Stimulated activated naive CD8-positive, alpha-beta T cell treated with anti-CD3 and anti-CD28 coated beads, Interleukin-15, amount 100 ng/mL, for 72 hours (primary cell): ENCODE results near the gene MTHFD1L.

Experiments used
- ATAC-seq: fragments of 150-1000 bp; cut with Tn5 transposase; 2 replicates; pipeline ENCODE4 v1.10.0; 2021; ENCODE audit warnings: mild to moderate bottlenecking, moderate library complexity
- DNase-seq, 2 donors: peaks; one replicate each; pipeline ENCODE4 v3.0.0; 2021 to 2022
- H3K27ac Mint-ChIP-seq, 2 donors: one replicate each; pipeline ENCODE4 v1.8.0; 2022; ENCODE audit warnings: mild to moderate bottlenecking in 2 of 2, mixed read lengths in 2 of 2, moderate library complexity in 2 of 2
- H3K27me3 Mint-ChIP-seq: one replicate; pipeline ENCODE4 v1.8.0; 2022; ENCODE audit warnings: mixed read lengths
- H3K4me1 Mint-ChIP-seq: one replicate; pipeline ENCODE4 v1.8.0; 2022; ENCODE audit warnings: mild to moderate bottlenecking, mixed read lengths
- H3K4me3 Mint-ChIP-seq, 2 donors: one replicate each; pipeline ENCODE4 v1.8.0; 2022; ENCODE audit warnings: mild to moderate bottlenecking in 2 of 2, mixed read lengths in 2 of 2, moderate library complexity in 1 of 2
- H3K9me3 Mint-ChIP-seq, 2 donors: one replicate each; pipeline ENCODE4 v1.8.0; 2022; ENCODE audit warnings: mixed read lengths in 2 of 2

The MTHFD1L gene

GRCh38 chr6:150931405-150931804 lies 65.9 kb downstream of the MTHFD1L start:
- no peaks in the 10 kb centered on the region for H3K9me3 Mint-ChIP-seq
- no peaks in the 10 kb centered on the region for H3K27me3 Mint-ChIP-seq
- no peak overlapping the region for H3K4me3 Mint-ChIP-seq
- H3K27ac Mint-ChIP-seq, result no peak overlapping the region
- DNase-seq (no peak), ATAC-seq (no peak)
- H3K4me1 Mint-ChIP-seq, result no peaks in the 10 kb centered on the region

- Mint-ChIP-seq H3K27ac (no peak overlapping the region), H3K4me3 (no peak overlapping the region), H3K27me3 (no peaks in the 10 kb centered on the region), H3K9me3 (no peaks in the 10 kb centered on the region), H3K4me1 (no peaks in the 10 kb centered on the region)
- no peak for DNase-seq
- no peak for ATAC-seq
Observed at GRCh38 chr6:150932996-150933395, 67.5 kb downstream of the MTHFD1L start.

GRCh38 chr6:150934380-150934779 lies 68.9 kb downstream of the MTHFD1L start:
- Mint-ChIP-seq H3K4me3 (no peak overlapping the region), H3K4me1 (no peaks in the 10 kb centered on the region), H3K9me3 (no peaks in the 10 kb centered on the region), H3K27ac (no peak overlapping the region), H3K27me3 (no peaks in the 10 kb centered on the region)
- ATAC-seq (no peak), DNase-seq (no peak)

DNA sequence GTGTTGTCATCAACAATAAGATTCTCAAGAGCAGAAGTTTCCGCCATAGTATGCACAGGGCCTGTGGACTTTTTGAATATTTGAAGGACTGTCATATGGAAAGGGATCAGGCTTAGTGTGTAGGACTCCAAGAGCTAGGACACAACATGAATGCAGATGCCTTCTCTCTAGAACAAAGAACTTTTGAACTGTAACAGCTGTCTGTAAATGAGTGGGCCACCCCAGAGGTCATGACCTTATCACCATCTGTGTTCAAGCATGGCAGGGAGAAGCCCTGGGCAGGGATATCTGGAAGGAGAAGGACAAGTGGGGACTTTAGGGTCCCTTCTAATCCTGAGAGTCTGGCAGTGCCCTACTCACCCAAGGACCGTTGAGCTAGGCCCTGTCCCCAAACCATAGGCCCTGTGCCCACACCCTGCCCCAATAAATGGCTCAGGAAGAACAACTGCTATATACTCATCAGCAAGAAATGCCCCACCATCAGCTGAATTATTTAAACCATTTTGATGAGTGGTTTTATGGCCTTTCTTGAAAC lies 70.6 kb downstream of the MTHFD1L start:
- DNase-seq (no peak), ATAC-seq (no peak)
- no peak overlapping the region for H3K4me3 Mint-ChIP-seq
- no peaks in the 10 kb centered on the region for H3K27me3 Mint-ChIP-seq
- no peaks in the 10 kb centered on the region for H3K9me3 Mint-ChIP-seq
- no peak overlapping the region for H3K27ac Mint-ChIP-seq
- H3K4me1 Mint-ChIP-seq, result no peaks in the 10 kb centered on the region

- Mint-ChIP-seq H3K4me1 (no peaks in the 10 kb centered on the region), H3K27ac (peak overlapping the region in 1 of 2 donors; percentile 59), H3K9me3 (no peaks in the 10 kb centered on the region), H3K4me3 (no peak overlapping the region), H3K27me3 (no peaks in the 10 kb centered on the region)
- no peak for ATAC-seq
- DNase-seq, result no peak
Observed at GRCh38 chr6:150937132-150937906, 71.8 kb downstream of the MTHFD1L start.

GRCh38 chr6:150939399-150939798 lies 73.9 kb downstream of the MTHFD1L start:
- Mint-ChIP-seq H3K4me3 (no peak overlapping the region), H3K9me3 (no peaks in the 10 kb centered on the region), H3K27me3 (no peaks in the 10 kb centered on the region), H3K4me1 (no peaks in the 10 kb centered on the region), H3K27ac (peak overlapping the region in 1 of 2 donors; percentile 95)
- ATAC-seq, result no peak
- no peak for DNase-seq

GRCh38 chr6:150940941-150941340 lies 75.4 kb downstream of the MTHFD1L start:
- H3K4me3 Mint-ChIP-seq, result no peak overlapping the region
- H3K27ac Mint-ChIP-seq, result peak overlapping the region; percentile 46 to 75
- no peaks in the 10 kb centered on the region for H3K4me1 Mint-ChIP-seq
- no peaks in the 10 kb centered on the region for H3K9me3 Mint-ChIP-seq
- ATAC-seq (no peak), DNase-seq (no peak)
- no peaks in the 10 kb centered on the region for H3K27me3 Mint-ChIP-seq

GRCh38 chr6:150949526-150949925 lies 84.0 kb downstream of the MTHFD1L start:
- Mint-ChIP-seq H3K27me3 (no peaks in the 10 kb centered on the region), H3K27ac (peak overlapping the region in 1 of 2 donors; percentile 20), H3K9me3 (no peaks in the 10 kb centered on the region), H3K4me3 (no peak overlapping the region), H3K4me1 (no peaks in the 10 kb centered on the region)
- no peak for ATAC-seq
- no peak for DNase-seq

DNA sequence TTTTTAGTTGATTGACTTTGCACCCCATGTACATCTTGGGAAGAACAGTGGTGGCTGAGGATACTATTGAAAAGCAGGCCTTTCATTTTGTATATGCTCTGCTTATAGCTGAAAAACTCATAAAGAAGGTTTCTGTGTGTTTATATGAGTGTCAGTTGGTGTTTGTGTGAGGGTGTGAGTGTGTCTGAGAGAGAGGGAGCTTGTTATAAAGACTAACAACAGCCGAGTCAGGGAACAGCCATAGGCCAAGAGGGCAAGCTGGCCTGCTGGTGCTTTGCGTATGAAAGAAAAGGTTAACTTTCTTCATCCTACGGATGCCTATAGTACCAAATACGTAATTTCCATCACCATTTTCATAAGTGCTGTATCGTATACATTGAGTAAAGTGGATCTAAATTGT lies 88.3 kb downstream of the MTHFD1L start:
- no peaks in the 10 kb centered on the region for H3K9me3 Mint-ChIP-seq
- H3K4me1 Mint-ChIP-seq, result no peaks in the 10 kb centered on the region
- no peak for ATAC-seq
- H3K27ac Mint-ChIP-seq, result no peak overlapping the region
- H3K27me3 Mint-ChIP-seq, result no peaks in the 10 kb centered on the region
- H3K4me3 Mint-ChIP-seq, result no peak overlapping the region
- DNase-seq, result no peak

GRCh38 chr6:150959166-150959565 lies 93.7 kb downstream of the MTHFD1L start:
- Mint-ChIP-seq H3K9me3 (no peaks in the 10 kb centered on the region), H3K4me3 (no peak overlapping the region), H3K4me1 (no peaks in the 10 kb centered on the region), H3K27me3 (no peaks in the 10 kb centered on the region), H3K27ac (no peak overlapping the region)
- no peak for DNase-seq
- ATAC-seq, result no peak

DNA sequence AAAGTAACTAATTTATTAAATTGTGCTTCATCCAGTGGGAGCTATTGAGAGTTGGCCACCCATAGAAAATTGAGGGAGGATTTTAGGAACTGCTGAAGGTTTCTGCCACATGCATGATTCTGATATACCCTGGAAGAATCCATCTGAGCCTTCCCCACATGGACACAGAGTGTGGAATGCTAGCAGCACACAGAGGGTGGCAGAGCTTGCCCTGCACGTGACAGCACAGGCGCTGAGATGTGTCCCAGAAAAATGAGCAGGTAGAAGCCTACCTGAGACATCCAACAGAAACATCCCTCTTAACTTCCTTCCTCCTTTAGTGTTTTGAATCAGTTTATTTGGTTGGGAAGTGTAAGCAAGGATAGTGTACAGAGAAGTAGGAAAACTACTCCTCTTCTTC lies 96.9 kb downstream of the MTHFD1L start:
- no peak for ATAC-seq
- no peak overlapping the region for H3K27ac Mint-ChIP-seq
- H3K4me1 Mint-ChIP-seq, result no peaks in the 10 kb centered on the region

DNA sequence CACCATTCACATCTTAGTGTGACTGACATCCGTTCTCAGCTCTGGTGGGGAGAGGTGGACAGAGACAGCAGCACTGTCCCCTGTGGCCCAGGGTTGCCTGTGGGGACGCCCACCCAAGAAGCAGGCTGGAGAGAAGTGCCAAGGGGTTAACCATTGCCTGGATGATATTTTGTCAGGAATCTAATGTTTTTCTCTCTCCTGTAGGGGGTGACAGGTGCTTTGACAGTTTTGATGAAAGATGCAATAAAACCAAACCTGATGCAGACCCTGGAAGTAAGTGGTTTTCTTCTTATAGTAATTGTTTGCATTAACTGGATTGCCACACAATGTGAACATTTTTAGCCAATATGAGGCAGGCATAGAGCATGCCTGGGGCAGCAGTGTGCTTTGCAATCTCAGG lies 99.3 kb downstream of the MTHFD1L start:
- Mint-ChIP-seq H3K27me3 (no peaks in the 10 kb centered on the region), H3K4me1 (no peaks in the 10 kb centered on the region), H3K27ac (no peak overlapping the region), H3K9me3 (no peaks in the 10 kb centered on the region), H3K4me3 (no peak overlapping the region)
- no peak for DNase-seq
- ATAC-seq, result no peak

More for the DNA sequence above, 96.9 kb downstream of the MTHFD1L start:
- Mint-ChIP-seq H3K9me3 (no peaks in the 10 kb centered on the region), H3K4me3 (no peak overlapping the region), H3K27me3 (no peaks in the 10 kb centered on the region)
- no peak for DNase-seq

DNA sequence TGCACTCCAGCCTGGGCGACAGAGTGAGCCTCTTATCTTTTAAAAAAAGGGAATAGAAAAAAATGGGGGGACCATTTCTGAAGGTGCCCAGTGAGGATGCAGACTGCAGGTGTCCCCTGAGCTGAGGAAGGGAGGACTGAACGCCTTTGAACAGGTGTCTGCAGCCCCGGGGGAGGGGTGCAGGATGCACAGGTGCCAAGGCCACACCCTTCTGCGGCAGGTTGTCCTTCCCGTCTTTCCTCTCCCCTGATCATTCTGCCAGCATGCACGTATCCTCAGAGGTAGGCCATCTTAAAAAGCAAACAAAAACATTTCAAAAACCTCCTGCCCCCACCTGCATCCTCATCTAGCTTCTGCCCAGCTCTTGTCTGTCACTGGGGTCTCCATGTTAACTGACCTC lies 101.3 kb downstream of the MTHFD1L start:
- Mint-ChIP-seq H3K27me3 (no peaks in the 10 kb centered on the region), H3K4me1 (no peaks in the 10 kb centered on the region), H3K4me3 (no peak overlapping the region), H3K9me3 (no peaks in the 10 kb centered on the region), H3K27ac (peak overlapping the region in 1 of 2 donors; percentile 51)
- DNase-seq (no peak), ATAC-seq (no peak)

DNA sequence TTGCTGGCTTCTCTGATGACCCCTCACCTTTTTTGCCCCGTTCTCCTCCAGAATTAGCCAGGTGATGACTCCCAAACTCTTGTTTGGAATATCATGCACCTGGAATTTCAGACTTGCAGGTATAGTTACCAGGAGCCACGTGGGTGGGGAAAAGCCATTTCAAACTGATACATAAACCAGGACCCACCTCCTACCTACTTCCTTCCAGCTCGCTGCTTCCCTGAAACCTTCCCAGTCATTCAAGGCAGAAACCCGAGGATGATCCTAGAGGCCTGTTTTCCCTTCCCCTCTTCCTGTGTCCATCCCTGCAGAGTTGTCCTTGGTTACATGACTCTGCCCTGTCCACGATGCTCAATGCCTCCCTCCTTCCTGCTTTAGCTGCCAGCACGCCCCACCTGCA lies 101.9 kb downstream of the MTHFD1L start:
- peak overlapping the region; percentile 1 to 22 for H3K27ac Mint-ChIP-seq

DNA sequence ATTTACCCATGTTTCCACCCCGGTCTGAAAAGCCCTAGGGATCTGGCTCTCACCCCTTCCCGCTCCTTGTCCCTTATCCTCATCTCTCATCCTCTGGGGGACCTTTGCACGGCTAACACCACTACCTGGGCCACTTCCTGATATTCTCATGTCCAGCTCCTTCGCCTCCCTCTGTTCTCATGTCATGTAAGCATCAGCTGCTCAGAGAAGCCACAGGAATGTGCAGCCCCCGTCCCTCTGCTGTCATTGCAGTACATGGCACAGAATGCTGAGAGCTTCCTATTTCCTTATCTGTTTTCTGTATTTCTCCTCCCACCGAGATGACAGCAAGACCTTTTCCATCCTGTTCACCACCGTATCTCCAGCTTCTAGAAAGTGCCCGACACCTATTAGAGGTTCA lies 102.4 kb downstream of the MTHFD1L start:
- DNase-seq (no peak), ATAC-seq (no peak)
- Mint-ChIP-seq H3K27me3 (no peaks in the 10 kb centered on the region), H3K4me3 (no peak overlapping the region), H3K4me1 (no peaks in the 10 kb centered on the region), H3K27ac (peak overlapping the region in 1 of 2 donors; percentile 1), H3K9me3 (no peaks in the 10 kb centered on the region)

More for the DNA sequence above, 101.9 kb downstream of the MTHFD1L start:
- no peaks in the 10 kb centered on the region for H3K4me1 Mint-ChIP-seq
- no peaks in the 10 kb centered on the region for H3K27me3 Mint-ChIP-seq
- no peak overlapping the region for H3K4me3 Mint-ChIP-seq
- DNase-seq (no peak), ATAC-seq (no peak)
- H3K9me3 Mint-ChIP-seq, result no peaks in the 10 kb centered on the region

DNA sequence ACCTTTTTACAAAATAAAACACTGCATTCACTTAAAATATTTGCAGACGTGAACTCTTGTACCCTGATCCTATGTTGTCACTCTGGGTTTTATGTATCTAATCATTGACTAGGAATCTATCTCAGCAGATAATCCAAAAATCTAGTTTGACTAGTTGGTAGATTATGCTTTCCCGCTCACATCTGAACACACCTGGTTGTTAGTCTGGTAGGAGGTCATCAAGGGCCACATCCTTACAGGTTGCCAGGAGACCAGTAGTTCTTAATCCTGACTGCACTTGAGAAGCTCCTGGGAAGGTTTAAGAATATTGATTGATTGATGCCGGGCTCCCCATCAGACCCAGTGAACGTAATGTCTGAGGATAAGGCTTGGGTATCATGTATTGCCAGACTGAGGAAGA lies 104.4 kb downstream of the MTHFD1L start:
- Mint-ChIP-seq H3K27me3 (no peaks in the 10 kb centered on the region), H3K4me1 (no peaks in the 10 kb centered on the region), H3K9me3 (no peaks in the 10 kb centered on the region), H3K27ac (no peak overlapping the region), H3K4me3 (no peak overlapping the region)
- ATAC-seq (no peak), DNase-seq (no peak)

DNA sequence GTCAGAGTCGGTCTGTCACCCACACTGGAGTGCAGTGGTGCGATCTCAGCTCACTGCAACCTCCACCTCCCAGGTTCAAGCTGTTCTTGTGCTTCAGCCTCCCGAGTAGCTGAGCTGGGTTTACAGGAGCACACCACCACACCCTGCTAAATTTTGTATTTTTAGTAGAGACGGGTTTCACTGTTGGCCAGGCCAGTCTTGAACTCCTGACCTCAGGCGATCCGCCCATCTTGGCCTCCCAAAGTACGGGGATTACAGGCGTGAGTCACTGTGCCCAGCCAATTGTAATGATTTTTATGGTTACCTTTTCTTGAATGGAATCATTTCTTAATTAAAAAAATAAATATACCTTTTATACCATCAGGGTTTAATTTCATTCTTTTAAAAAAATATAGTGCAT lies 105.7 kb downstream of the MTHFD1L start:
- H3K27ac Mint-ChIP-seq, result no peak overlapping the region
- no peak overlapping the region for H3K4me3 Mint-ChIP-seq
- H3K9me3 Mint-ChIP-seq, result no peaks in the 10 kb centered on the region
- ATAC-seq, result no peak
- no peaks in the 10 kb centered on the region for H3K4me1 Mint-ChIP-seq
- no peaks in the 10 kb centered on the region for H3K27me3 Mint-ChIP-seq
- DNase-seq, result no peak
